GM23338 (cell line): ENCODE data around the gene TCERG1L. TPM values are rescaled to one million over a fixed set of nuclear protein-coding genes. Genes with fewer than 3 reads are reported as not detected.

Source experiments
- ATAC-seq: fragments of 200-7000 bp; cut with Tn5 transposase; 3 replicates; pipeline ENCODE4 v1.9.1; 2020
- DNase-seq: peaks from one replicate; pipeline ENCODE4 v3.0.0-alpha.2; 2015; ENCODE audit warnings: low spot score
- H2AFZ ChIP-seq: fragments of 200-600 bp; sonication (generic); 2 replicates; pipeline ENCODE4 v1.8.0; 2016; ENCODE audit warnings: antibody characterized with exemption, mild to moderate bottlenecking, moderate library complexity
- H3F3A ChIP-seq: fragments of 200-600 bp; sonication (generic); replicated peaks from 2 replicates; pipeline ENCODE4 v1.8.0; 2017; ENCODE audit warnings: antibody characterized with exemption, mixed run types, low read depth
- H3K27ac ChIP-seq: fragments of 200-600 bp; sonication (generic); 2 replicates; pipeline ENCODE4 v1.6.1; 2016; ENCODE audit warnings: low read depth
- H3K27me3 ChIP-seq: fragments of 200-600 bp; sonication (generic); 2 replicates; pipeline ENCODE4 v1.8.0; 2016; ENCODE audit warnings: mild to moderate bottlenecking, mixed run types, moderate library complexity; ENCODE audit not compliant: insufficient read depth
- H3K36me3 ChIP-seq: fragments of 200-600 bp; sonication (generic); 2 replicates; pipeline ENCODE4 v1.8.0; 2016; ENCODE audit warnings: mild to moderate bottlenecking; ENCODE audit not compliant: insufficient read depth
- H3K4me1 ChIP-seq: fragments of 200-600 bp; sonication (generic); 2 replicates; pipeline ENCODE4 v1.8.0; 2016; ENCODE audit warnings: mild to moderate bottlenecking, moderate library complexity; ENCODE audit not compliant: insufficient read depth
- H3K4me2 ChIP-seq: fragments of 200-600 bp; sonication (generic); 2 replicates; pipeline ENCODE4 v1.7.1; 2017; ENCODE audit warnings: mixed run types
- H3K4me3 ChIP-seq: fragments of 200-600 bp; sonication (generic); 2 replicates; pipeline ENCODE4 v1.6.1; 2016; ENCODE audit warnings: mixed run types
- H3K79me2 ChIP-seq: fragments of 200-600 bp; sonication (generic); replicated peaks from 2 replicates; pipeline ENCODE4 v1.8.0; 2017; ENCODE audit warnings: mild to moderate bottlenecking; ENCODE audit not compliant: insufficient read depth
- H3K9me2 ChIP-seq: fragments of 200-600 bp; sonication (generic); 2 replicates; pipeline ENCODE4 v1.8.0; 2017; ENCODE audit not compliant: insufficient read depth
- H4K20me1 ChIP-seq: fragments of 200-600 bp; sonication (generic); replicated peaks from 2 replicates; pipeline ENCODE4 v1.8.0; 2017; ENCODE audit warnings: mild to moderate bottlenecking; ENCODE audit not compliant: insufficient read depth
- H3K27ac Mint-ChIP-seq: 2 replicates; pipeline ENCODE4 v1.8.0; 2020; ENCODE audit warnings: inconsistent platforms, mild to moderate bottlenecking, moderate library complexity, mixed read lengths
- H3K27me3 Mint-ChIP-seq: 3 replicates; pipeline ENCODE4 v1.8.0; 2022; ENCODE audit warnings: low read depth, mild to moderate bottlenecking, moderate library complexity, mixed read lengths, inconsistent platforms; ENCODE audit not compliant: insufficient read depth, poor library complexity
- H3K36me3 Mint-ChIP-seq: 3 replicates; pipeline ENCODE4 v1.8.0; 2021; ENCODE audit warnings: low read depth, mild to moderate bottlenecking, inconsistent platforms, moderate library complexity, mixed read lengths
- H3K4me1 Mint-ChIP-seq: 3 replicates; pipeline ENCODE4 v1.8.0; 2020; ENCODE audit warnings: mild to moderate bottlenecking, inconsistent platforms, mixed read lengths
- H3K4me3 Mint-ChIP-seq: 3 replicates; pipeline ENCODE4 v1.8.0; 2021; ENCODE audit warnings: moderate library complexity, mild to moderate bottlenecking, inconsistent platforms, mixed read lengths
- H3K9me3 Mint-ChIP-seq: 3 replicates; pipeline ENCODE4 v1.8.0; 2020; ENCODE audit warnings: moderate library complexity, mild to moderate bottlenecking, inconsistent platforms, mixed read lengths
- CREB1 ChIP-seq: fragments of 250-450 bp; sonication (Bioruptor Pico); IDR thresholded peaks from 2 replicates; pipeline ENCODE4 v1.5.0; 2020; ENCODE audit warnings: low read depth, mild to moderate bottlenecking, moderate library complexity
- EZH2 ChIP-seq: fragments of 200-600 bp; sonication (generic); IDR thresholded peaks from one replicate; pipeline ENCODE4 v1.8.0; 2017; ENCODE audit warnings: antibody characterized with exemption, mild to moderate bottlenecking, low read depth; ENCODE audit not compliant: unreplicated experiment
- JUNB ChIP-seq: IDR thresholded peaks from one replicate; pipeline ENCODE4 v1.6.1; 2016; ENCODE audit warnings: antibody characterized with exemption; ENCODE audit not compliant: unreplicated experiment
- NANOG ChIP-seq: IDR thresholded peaks from 2 replicates; pipeline ENCODE4 v1.6.1; 2016; ENCODE audit warnings: antibody characterized with exemption, borderline replicate concordance
- REST ChIP-seq: IDR thresholded peaks from one replicate; pipeline ENCODE4 v1.6.1; 2018; ENCODE audit warnings: antibody characterized with exemption; ENCODE audit not compliant: unreplicated experiment
- STAT1 ChIP-seq: IDR thresholded peaks from one replicate; pipeline ENCODE4 v1.6.1; 2016; ENCODE audit warnings: antibody characterized with exemption; ENCODE audit not compliant: unreplicated experiment
- ZNF114 ChIP-seq: fragments of 250-450 bp; sonication (Bioruptor Pico); IDR thresholded peaks from 2 replicates; pipeline ENCODE4 v1.5.0; 2020; ENCODE audit warnings: mild to moderate bottlenecking, moderate library complexity
- ZNF331 ChIP-seq: fragments of 250-450 bp; sonication (Bioruptor Pico); IDR thresholded peaks from 2 replicates; pipeline ENCODE4 v1.5.0; 2020; ENCODE audit warnings: low read depth, mild to moderate bottlenecking, moderate library complexity
- polyA plus RNA-seq: library from polyadenylated mRNA; unstranded; fragments of >200 nt; fragmentation: Nextera tagmentation; extraction: Ambion mirVana; gene quantifications from 2 replicates; pipeline ENCODE4 v1.2.1, GENCODE V29; 2016
- total RNA-seq: library from RNA; depleted of rRNA; stranded (reverse); fragments of >200 nt; shearing (Covaris generic); gene quantifications from 2 replicates; pipeline ENCODE4 v1.2.3, GENCODE V29; 2014
- TF ChIP-seq, protein P1 (sequence below), 2 experiments: fragments of 200-600 bp in 1 of 2; sonication (generic) in 1 of 2; conservative IDR thresholded peaks; 2 replicates each; pipeline versions ENCODE4 v1.5.1 to v1.6.1; 2016 to 2017; ENCODE audit warnings: antibody characterized with exemption in 2 of 2, low read depth in 2 of 2, mild to moderate bottlenecking in 2 of 2, moderate library complexity in 1 of 2
- TF ChIP-seq, protein P2 (sequence below): fragments of 250-450 bp; sonication (Bioruptor Pico); IDR thresholded peaks from 2 replicates; pipeline ENCODE4 v1.5.0; 2020; ENCODE audit warnings: mild to moderate bottlenecking, moderate library complexity

The TCERG1L gene
- total and polyA plus RNA-seq, 2 experiments from 2014 or later = 3.9 to 5.5 TPM

- no peaks in the 10 kb centered on the region for H3F3A ChIP-seq
- no peak overlapping the region for H3K4me3 ChIP-seq
- H3K27me3 ChIP-seq = no peaks in the 10 kb centered on the region
- Mint-ChIP-seq H3K36me3 (peaks cover 33% of the 10 kb centered on the region), H3K27me3 (peaks cover 6% of the 10 kb centered on the region), H3K4me1 (no peaks in the 10 kb centered on the region), H3K27ac (no peak overlapping the region), H3K9me3 (peaks cover 92% of the 10 kb centered on the region), H3K4me3 (no peak overlapping the region)
- no peak overlapping the region for H3K4me2 ChIP-seq
- no peak overlapping the region for H2AFZ ChIP-seq
- no peaks in the 10 kb centered on the region for H3K79me2 ChIP-seq
- no peaks in the 10 kb centered on the region for H3K9me2 ChIP-seq
- DNase-seq (no peak), ATAC-seq (no peak)
- H3K4me1 ChIP-seq = no peaks in the 10 kb centered on the region; the same call in 1 of the 2 replicates
- TF ChIP-seq ZNF114 (CRISPR knock-in tag) (no peak), REST (no peak), NANOG (no peak), ZNF331 (CRISPR knock-in tag) (no peak), STAT1 (no peak), JUNB (no peak), CREB1 (CRISPR knock-in tag) (no peak), EZH2 (no peak)
- TF ChIP-seq, protein P1, sequence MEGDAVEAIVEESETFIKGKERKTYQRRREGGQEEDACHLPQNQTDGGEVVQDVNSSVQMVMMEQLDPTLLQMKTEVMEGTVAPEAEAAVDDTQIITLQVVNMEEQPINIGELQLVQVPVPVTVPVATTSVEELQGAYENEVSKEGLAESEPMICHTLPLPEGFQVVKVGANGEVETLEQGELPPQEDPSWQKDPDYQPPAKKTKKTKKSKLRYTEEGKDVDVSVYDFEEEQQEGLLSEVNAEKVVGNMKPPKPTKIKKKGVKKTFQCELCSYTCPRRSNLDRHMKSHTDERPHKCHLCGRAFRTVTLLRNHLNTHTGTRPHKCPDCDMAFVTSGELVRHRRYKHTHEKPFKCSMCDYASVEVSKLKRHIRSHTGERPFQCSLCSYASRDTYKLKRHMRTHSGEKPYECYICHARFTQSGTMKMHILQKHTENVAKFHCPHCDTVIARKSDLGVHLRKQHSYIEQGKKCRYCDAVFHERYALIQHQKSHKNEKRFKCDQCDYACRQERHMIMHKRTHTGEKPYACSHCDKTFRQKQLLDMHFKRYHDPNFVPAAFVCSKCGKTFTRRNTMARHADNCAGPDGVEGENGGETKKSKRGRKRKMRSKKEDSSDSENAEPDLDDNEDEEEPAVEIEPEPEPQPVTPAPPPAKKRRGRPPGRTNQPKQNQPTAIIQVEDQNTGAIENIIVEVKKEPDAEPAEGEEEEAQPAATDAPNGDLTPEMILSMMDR (conservative IDR thresholded peaks at IDR 0.05; ENCODE audit: low read depth in 2 of 2) = no peak
- TF ChIP-seq, protein P2, sequence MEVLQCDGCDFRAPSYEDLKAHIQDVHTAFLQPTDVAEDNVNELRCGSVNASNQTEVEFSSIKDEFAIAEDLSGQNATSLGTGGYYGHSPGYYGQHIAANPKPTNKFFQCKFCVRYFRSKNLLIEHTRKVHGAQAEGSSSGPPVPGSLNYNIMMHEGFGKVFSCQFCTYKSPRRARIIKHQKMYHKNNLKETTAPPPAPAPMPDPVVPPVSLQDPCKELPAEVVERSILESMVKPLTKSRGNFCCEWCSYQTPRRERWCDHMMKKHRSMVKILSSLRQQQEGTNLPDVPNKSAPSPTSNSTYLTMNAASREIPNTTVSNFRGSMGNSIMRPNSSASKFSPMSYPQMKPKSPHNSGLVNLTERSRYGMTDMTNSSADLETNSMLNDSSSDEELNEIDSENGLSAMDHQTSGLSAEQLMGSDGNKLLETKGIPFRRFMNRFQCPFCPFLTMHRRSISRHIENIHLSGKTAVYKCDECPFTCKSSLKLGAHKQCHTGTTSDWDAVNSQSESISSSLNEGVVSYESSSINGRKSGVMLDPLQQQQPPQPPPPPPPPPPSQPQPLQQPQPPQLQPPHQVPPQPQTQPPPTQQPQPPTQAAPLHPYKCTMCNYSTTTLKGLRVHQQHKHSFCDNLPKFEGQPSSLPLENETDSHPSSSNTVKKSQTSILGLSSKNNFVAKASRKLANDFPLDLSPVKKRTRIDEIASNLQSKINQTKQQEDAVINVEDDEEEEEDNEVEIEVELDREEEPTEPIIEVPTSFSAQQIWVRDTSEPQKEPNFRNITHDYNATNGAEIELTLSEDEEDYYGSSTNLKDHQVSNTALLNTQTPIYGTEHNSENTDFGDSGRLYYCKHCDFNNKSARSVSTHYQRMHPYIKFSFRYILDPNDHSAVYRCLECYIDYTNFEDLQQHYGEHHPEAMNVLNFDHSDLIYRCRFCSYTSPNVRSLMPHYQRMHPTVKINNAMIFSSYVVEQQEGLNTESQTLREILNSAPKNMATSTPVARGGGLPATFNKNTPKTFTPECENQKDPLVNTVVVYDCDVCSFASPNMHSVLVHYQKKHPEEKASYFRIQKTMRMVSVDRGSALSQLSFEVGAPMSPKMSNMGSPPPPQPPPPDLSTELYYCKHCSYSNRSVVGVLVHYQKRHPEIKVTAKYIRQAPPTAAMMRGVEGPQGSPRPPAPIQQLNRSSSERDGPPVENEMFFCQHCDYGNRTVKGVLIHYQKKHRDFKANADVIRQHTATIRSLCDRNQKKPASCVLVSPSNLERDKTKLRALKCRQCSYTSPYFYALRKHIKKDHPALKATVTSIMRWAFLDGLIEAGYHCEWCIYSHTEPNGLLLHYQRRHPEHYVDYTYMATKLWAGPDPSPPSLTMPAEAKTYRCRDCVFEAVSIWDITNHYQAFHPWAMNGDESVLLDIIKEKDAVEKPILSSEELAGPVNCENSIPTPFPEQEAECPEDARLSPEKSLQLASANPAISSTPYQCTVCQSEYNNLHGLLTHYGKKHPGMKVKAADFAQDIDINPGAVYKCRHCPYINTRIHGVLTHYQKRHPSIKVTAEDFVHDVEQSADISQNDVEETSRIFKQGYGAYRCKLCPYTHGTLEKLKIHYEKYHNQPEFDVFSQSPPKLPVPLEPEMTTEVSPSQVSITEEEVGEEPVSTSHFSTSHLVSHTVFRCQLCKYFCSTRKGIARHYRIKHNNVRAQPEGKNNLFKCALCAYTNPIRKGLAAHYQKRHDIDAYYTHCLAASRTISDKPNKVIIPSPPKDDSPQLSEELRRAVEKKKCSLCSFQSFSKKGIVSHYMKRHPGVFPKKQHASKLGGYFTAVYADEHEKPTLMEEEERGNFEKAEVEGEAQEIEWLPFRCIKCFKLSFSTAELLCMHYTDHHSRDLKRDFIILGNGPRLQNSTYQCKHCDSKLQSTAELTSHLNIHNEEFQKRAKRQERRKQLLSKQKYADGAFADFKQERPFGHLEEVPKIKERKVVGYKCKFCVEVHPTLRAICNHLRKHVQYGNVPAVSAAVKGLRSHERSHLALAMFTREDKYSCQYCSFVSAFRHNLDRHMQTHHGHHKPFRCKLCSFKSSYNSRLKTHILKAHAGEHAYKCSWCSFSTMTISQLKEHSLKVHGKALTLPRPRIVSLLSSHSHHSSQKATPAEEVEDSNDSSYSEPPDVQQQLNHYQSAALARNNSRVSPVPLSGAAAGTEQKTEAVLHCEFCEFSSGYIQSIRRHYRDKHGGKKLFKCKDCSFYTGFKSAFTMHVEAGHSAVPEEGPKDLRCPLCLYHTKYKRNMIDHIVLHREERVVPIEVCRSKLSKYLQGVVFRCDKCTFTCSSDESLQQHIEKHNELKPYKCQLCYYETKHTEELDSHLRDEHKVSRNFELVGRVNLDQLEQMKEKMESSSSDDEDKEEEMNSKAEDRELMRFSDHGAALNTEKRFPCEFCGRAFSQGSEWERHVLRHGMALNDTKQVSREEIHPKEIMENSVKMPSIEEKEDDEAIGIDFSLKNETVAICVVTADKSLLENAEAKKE = no peak
- H3K36me3 ChIP-seq = no peaks in the 10 kb centered on the region
- H3K27ac ChIP-seq = no peak overlapping the region
- no peaks in the 10 kb centered on the region for H4K20me1 ChIP-seq
Measured at GRCh38 chr10:131356442-131356841, 44.9 kb upstream of the TCERG1L start.
